ENCODE results near the gene MYCBPAP. TPM values are rescaled to one million over a fixed set of nuclear protein-coding genes. Genes with fewer than 3 reads are reported as not detected.
A peak's percentile ranks its signal among the peaks of the same experiment; 100 is the strongest.

MYCBPAP gene
- total and polyA plus RNA-seq, 2 donors (not counting 3 experiments of a cell fraction or from before 2014, with no cell fraction given), result 0.40 to 0.66 TPM

GRCh38 chr17:50542795-50543774, 34.8 kb downstream of the MYCBPAP start:
- TF ChIP-seq FOS (IDR thresholded peaks at IDR 0.05; ENCODE audit: borderline replicate concordance, insufficient read depth, low read length) (no peak), POLR2AphosphoS5 (IDR thresholded peaks at IDR 0.05; ENCODE audit: insufficient read depth, low read depth, low read length) (no peak), POLR2A (IDR thresholded peaks at IDR 0.05; ENCODE audit: low read depth, low read length) (no peak), GATA2 (IDR thresholded peaks at IDR 0.05; ENCODE audit: insufficient read depth, insufficient read length, low read depth, low read length) (no peak), EZH2 (IDR thresholded peaks at IDR 0.05; ENCODE audit: borderline replicate concordance, low read depth, low read length, severe bottlenecking) (no peak)
- TF ChIP-seq, protein P1, sequence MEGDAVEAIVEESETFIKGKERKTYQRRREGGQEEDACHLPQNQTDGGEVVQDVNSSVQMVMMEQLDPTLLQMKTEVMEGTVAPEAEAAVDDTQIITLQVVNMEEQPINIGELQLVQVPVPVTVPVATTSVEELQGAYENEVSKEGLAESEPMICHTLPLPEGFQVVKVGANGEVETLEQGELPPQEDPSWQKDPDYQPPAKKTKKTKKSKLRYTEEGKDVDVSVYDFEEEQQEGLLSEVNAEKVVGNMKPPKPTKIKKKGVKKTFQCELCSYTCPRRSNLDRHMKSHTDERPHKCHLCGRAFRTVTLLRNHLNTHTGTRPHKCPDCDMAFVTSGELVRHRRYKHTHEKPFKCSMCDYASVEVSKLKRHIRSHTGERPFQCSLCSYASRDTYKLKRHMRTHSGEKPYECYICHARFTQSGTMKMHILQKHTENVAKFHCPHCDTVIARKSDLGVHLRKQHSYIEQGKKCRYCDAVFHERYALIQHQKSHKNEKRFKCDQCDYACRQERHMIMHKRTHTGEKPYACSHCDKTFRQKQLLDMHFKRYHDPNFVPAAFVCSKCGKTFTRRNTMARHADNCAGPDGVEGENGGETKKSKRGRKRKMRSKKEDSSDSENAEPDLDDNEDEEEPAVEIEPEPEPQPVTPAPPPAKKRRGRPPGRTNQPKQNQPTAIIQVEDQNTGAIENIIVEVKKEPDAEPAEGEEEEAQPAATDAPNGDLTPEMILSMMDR (IDR thresholded peaks at IDR 0.05; ENCODE audit: extremely low read depth in 1 of 2, insufficient read depth in 1 of 2, low read depth in 1 of 2, low read length in 2 of 2), result no peak
- Histone ChIP-seq H3K27me3 (ENCODE audit: control insufficient read depth in 2 of 2, insufficient read depth in 2 of 2, low read length in 2 of 2) (no peaks in the 10 kb centered on the region), H3K9me1 (replicated peaks; ENCODE audit: control insufficient read depth, extremely low read depth, insufficient read depth, low read length) (no peaks in the 10 kb centered on the region), H3K27ac (ENCODE audit: insufficient read depth, low read depth, low read length) (no peak overlapping the region), H3K9me3 (replicated peaks; ENCODE audit: control insufficient read depth, insufficient read depth, low read length) (no peaks in the 10 kb centered on the region), H2AFZ (ENCODE audit: low read depth, low read length) (peak overlapping the region; percentile 96), H3K4me2 (ENCODE audit: insufficient read depth, low read length) (no peak overlapping the region), H3K9ac (replicated peaks; ENCODE audit: extremely low read depth, insufficient read depth, low read length) (no peak overlapping the region), H3K4me3 (replicated peaks in 1 of 3; ENCODE audit: insufficient read depth in 1 of 3, low read depth in 1 of 3, low read length in 3 of 3) (no peak overlapping the region), H3K36me3 (ENCODE audit: control insufficient read depth in 2 of 2, extremely low read depth in 1 of 2, insufficient read depth in 2 of 2, low read length in 2 of 2) (no peaks in the 10 kb centered on the region), H3K79me2 (ENCODE audit: control insufficient read depth, insufficient read depth, low read length) (no peaks in the 10 kb centered on the region), H3K4me1 (ENCODE audit: control insufficient read depth, extremely low read depth, insufficient read depth, low read length) (peaks cover 17% of the 10 kb centered on the region), H4K20me1 (replicated peaks; ENCODE audit: control insufficient read depth, extremely low read depth, insufficient read depth, low read length) (no peaks in the 10 kb centered on the region)
- dilution Hi-C loops (cut with MboI; ENCODE audit: extremely low pct_ligation_motif_present, low sequenced_read_pairs) (no loop called here), intact Hi-C loops (cut with micrococcal nuclease) (loop anchor here (1.0 to 10.0 kb wide), 2 partner anchors 61 to 612 kb away; partner anchors contain the start of gene NME1)
- CTCF ChIA-PET, result interaction anchor here (0.8 to 2.6 kb wide), 11 partner anchors 8 to 343 kb away, joined by 3 to 12 read pairs (median 4); no protein-coding TSS in a partner anchor
- DNase-seq (ENCODE audit: low read depth, low spot score) (no peak), FAIRE-seq (peak; percentile 21)
- BruUV-seq (replicated peaks), result no TSS peak
- POLR2A ChIA-PET, result no interaction called here

Measured in endothelial cell of umbilical vein (primary cell).